Measurements from ENCODE around the gene LRRC47.
"Not testable (repeated sequence)": the region's sequence is repeated elsewhere in the genome, so short reads cannot be mapped to it uniquely, and the experiment has no call there.

DNA sequence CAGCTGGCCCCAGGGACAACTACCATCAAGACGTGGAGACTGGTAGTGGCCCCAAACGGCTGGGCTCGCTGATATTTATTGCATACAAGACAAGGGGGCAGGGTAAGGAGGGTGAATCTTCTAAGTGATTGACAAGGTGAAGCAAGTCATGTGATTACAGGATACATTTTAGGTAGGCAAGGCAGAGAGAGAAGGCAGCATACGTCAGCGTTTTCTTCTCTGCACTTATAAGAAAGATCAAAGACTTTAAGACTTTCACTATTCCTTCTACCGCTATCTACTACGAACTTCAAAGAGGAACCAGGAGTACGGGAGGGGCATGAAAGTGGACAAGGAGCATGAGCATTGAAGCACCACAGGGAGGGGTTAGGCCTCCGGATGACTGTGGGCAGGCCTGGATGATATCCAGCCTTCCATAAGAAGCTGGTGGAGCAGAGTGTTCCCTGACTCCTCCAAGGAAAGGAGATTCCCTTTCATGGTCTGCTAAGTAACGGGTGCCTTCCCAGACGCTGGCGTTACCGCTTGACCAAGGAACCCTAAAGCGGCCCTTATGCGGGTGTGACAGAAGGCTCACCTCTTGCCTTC lies 47.9 kb downstream of the LRRC47 start:
- TF ChIP-seq, protein P1, sequence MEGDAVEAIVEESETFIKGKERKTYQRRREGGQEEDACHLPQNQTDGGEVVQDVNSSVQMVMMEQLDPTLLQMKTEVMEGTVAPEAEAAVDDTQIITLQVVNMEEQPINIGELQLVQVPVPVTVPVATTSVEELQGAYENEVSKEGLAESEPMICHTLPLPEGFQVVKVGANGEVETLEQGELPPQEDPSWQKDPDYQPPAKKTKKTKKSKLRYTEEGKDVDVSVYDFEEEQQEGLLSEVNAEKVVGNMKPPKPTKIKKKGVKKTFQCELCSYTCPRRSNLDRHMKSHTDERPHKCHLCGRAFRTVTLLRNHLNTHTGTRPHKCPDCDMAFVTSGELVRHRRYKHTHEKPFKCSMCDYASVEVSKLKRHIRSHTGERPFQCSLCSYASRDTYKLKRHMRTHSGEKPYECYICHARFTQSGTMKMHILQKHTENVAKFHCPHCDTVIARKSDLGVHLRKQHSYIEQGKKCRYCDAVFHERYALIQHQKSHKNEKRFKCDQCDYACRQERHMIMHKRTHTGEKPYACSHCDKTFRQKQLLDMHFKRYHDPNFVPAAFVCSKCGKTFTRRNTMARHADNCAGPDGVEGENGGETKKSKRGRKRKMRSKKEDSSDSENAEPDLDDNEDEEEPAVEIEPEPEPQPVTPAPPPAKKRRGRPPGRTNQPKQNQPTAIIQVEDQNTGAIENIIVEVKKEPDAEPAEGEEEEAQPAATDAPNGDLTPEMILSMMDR (IDR thresholded peaks at IDR 0.05), result not testable (repeated sequence)
- TF ChIP-seq POLR2A (IDR thresholded peaks at IDR 0.05), result not testable (repeated sequence)
